CD4-positive, alpha-beta T cell treated with Interleukin-17A for 1 hour (primary cell): Measurements from ENCODE around the gene DCAF7.
A peak's percentile ranks its signal among the peaks of the same experiment; 100 is the strongest.

Experiments
- DNase-seq: peaks from one replicate; pipeline ENCODE4 v3.0.0-alpha.2; 2020

The DCAF7 gene

DNA sequence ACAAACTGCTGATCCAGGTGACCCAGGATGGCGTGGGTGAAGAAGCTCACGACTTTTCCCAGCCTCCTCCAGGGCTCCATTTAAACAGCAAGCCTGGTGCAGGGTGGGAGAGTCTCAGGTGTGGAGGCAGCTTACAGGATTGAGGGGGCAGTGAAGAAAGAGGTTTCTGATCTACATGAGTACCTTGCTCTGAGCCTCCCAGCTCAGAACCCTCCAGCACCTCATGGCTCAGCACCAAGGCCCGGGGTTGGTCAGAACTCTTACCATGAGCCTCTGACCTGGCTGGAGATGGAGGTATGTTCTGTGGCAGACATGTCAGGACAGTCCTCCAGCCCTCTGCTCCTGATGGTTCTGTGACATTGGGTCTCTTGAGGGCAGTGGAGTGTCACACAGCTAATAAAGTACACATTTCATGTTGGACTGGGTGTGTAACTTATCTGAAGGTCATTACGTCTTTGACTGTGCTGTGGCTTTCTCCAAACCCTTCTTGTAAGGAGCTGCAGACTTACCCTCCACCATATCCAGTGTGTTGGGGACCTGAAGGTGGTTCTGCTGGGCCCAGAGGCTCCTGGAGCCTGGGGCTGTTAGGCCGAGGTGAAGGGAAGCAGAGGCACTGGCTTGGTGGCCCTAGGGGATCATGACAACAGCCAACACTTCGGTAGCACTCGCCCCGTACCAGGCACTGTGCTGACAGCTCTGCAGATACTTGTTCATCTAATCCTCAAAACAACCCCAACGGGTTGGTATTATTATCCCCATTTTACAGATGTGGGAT, 3.8 kb upstream of the DCAF7 start:
- no peak for DNase-seq

DNA sequence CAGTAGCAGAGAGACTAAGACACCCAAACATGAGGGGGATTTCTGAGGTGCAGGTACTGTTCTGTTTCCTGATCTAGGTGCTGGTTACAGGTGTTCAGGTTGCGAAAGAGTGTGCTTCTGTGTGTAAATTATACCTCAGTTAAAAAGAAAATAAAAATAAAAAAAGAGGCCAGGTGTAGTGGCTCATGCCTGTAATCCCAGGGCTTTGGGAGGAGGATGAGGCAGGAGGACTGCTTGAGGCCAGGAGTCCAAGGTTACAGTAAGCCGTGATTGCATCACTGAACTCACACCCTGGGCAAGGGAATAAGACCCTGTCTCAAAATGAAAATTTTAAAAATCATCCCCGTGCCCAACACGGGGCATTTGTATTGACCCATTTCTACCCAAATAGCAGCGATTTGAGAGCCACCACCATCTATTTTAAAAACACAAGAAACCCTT, 3.2 kb upstream of the DCAF7 start:
- DNase-seq = no peak

DNA sequence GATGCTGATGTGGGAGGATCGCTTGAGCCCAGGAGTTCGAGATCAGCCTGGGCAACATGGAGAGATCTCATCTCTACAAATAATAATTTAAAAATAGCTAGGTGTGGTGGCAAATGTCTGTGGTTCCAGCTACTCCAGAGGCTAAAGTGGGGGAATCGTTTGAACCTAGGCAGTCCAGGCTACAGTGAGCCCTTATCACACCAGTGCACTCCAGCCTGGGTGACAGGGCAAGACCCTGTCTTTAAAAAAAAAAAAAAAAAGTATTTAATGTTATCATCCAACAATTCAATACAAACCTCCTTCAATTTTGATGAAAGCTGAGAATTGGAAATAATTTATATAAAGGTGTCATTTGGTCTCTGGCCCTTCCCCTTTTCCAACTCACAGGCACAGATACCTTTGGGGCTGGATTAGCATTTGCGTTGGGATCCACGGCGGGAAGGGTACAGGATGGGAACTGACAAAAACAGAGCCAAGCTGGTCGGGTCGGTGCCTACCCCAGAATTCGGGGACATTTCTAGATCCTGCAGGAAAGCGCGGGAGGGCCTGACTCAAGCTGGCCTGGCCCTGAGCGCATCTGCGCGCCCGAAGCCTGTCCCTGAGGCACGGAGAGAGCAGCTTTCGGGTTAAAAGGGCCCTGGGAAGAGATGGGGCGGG, 860 bp upstream of the DCAF7 start:
- no peak for DNase-seq

DNA sequence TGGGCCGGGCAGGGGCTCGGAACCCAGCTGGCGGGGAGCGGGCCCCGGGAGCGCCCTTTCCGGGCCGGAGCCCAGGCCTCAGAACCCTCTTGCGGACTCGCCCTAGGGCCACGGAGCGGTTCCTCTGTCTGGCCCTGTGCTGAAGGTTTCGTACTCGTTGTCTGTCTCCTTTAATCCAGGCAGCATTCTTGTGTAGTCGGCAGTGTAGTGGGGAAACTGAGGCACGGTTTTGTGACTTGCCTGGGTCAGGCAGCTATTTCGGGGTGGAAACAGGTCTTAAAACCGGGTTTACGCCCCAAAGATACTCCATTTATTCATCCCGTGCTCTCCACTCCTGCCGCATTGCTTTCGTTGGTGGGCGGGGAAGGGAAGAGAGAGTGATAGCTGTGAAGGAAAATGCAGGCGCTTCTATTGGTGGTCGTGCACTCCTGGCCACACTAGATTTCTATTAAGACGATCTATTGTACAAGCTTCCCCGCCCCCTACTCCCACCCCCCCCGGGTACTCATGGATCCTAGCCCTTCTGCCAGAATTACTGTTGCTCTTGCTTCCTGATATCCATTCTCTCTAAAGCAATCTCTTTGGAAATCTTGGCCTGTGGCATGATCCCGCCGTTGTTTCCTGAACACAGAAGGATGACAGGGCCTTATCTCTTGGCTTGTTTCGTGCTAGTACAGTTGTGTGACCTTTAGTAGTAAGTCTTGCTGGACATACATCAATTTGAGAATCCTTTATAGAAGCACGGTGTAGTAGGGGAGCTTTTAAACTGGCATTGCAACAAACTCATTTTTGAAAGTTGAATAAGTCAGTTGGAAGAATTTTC, 751 bp downstream of the DCAF7 start:
- peak; percentile 10 for DNase-seq

DNA sequence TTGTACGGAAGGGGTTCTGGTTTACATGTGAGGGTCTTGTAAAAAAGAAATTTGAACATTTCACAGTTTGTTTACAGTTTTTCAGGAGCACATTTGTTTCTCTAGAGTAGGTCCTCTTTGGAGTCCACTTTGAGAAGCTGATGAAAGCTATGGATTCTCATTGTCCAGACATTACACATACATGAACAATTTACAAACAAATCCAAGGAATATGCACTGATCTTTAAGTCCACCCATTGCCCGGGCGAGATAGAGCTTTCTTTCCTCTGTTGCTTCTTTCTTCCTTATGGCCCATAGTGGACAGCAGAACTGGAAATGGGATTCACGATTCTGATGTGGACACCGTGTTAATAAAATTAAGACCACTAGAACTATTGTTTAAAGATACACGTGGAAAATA, 1.9 kb downstream of the DCAF7 start:
- no peak for DNase-seq

DNA sequence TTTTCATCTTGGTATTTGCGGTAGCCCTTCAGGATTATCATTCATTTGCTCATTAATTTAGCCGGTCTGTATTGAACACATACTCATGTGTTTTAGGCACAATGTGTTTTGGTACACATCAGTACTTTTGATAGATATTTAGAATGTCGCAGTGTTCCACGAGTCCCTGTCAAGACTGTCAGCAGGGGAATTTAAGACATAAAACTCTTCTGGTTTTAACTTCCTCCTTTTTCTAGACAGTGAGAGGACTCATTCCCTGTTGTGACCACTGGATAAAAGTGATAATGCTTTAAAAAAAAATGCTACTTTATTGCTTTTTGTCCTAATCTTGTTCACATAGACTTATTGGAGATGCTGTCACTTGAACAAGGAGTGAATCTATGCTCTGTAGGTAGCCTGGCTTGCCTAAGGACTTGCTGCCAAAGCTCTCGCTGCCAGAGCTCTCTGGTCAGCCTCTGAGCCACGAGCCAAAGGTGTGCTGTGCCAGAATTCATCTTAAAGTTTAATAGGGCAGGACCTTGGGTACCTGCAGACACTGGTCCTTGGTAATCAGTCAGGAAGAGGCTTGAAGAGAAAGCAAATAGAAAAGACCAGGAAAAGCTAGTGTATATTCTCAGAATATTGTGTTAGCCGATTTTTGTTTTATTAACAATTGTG, 5.4 kb downstream of the DCAF7 start:
- DNase-seq = no peak

DNA sequence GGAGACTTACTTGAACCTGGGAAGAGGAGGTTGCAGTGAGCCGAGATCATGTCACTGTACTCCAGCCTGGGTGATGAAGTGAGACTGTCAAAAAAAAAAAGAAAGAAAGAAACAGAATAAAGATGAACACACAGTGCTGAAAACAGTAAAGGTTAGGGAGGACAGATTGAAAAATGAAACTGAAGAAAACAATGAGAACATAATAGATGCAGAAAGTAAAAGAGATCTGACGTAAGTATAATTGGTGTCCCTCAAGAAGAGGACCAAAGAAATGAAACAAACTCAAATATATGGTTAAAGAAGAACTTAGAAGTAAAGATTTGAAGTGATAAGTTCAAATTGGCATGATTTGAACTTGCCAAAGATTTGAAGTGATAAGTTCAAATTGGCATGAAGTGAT, 7.1 kb downstream of the DCAF7 start:
- no peak for DNase-seq

DNA sequence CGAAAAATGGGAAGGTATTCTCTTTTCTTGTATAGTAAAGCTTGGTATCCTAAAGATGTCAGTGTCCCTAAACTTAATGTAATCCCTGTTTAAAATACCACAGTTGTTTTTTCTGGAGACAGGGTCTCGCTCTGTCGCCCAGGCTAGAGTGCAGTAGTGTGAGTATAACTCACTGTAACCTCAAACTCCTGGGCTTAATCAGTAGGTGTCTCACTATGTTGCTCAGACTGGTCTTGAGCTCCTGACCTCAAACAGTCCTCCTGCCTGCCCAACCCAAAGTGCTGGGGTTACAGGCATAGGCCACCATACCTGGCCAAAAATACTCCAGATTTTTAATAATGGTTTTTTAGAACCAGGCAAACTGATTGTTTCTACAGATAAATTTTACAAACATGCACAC, 8.2 kb downstream of the DCAF7 start:
- no peak for DNase-seq

DNA sequence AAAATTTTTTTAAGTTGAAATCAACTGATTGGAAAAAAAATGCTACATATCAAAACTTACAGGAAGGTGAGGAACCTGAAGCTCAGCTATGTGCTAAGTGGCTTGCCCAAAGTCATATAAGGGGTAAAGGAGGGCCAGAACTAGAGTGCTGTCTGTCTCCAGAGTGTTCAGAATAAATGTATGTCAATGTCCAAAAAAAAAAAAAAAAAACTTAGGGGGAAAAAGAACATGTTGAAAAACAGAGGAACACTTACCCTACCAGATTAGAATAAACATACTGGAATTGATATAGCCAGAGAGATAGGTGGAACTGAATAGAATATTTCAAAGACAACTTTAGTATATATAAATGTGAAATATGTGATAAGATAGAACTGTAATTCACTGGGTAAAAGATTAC, 11.5 kb downstream of the DCAF7 start:
- DNase-seq = no peak

DNA sequence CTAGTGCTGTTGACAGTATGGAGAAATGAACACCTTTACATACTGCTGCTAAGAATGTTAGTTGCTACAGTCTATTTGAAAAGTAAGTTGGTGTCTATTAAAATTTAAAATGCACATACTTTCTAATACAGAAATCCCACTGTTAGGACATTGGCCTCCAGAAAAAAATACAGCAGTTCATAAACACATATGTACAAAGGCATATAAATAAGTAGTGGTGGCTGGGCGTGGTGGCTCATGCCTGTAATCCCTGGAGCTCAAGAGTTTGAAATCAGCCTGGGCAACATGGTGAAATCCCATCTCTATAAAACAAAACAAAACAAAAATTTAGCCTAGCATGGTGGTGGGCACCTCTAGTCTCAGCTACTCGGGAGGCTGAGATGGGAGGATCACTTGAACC, 13.1 kb downstream of the DCAF7 start:
- no peak for DNase-seq

DNA sequence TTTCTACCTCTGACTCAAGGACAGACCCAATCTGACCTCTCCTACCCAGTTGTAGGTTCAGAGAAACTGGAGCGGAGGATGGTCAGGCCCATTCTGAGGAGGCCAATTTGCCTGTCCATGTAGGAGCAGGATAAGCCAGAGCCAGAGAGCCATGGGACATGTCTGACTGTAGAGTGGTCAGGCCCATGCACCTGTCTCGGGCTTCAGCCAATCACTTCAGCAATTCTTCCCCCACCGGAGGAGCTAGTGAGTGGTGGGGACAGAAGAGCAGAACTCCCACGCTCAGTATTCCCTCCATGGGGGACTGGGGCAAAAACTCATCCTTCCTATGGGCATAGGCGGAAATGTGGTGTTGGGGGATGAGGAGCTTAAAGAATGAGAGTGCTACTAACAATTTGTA, 14.3 kb downstream of the DCAF7 start:
- no peak for DNase-seq

DNA sequence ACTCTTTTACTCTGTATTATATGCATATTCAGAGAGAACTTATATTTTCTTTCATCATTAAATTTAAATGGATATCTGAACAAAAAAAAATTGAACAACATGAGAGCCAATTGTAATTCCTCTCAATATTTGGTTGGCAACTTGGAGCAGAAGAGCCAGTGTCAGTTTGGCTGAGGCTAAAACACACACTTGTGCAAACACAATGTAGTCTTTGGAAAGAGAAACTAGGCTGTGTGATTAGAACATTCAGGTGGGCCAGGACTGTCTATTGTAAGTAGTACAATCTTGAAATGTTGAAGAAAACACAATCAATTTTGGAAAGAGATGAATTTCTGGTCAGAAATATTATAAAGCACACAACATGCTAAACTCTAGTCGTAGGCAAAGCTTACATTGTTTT, 17.0 kb downstream of the DCAF7 start:
- no peak for DNase-seq

DNA sequence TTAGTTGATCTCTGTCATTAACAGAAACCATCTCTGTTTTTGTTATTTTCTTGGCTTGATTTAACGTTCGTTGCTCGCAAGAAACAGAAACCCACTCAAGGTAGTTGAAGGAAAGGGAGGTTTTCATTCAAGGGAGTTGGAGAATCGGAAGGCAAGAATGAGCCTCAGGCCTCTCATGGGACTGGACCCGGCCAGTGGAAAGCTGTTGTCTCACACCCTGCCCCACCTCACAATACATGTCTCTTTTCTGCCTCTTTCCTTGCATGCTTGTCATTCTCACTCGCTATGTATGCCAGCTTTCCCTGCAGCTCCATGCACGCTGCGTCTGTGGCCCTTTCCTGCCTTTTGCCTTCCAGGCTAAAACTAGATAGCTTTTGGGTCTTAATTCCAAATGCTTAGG, 18.3 kb downstream of the DCAF7 start:
- no peak for DNase-seq

DNA sequence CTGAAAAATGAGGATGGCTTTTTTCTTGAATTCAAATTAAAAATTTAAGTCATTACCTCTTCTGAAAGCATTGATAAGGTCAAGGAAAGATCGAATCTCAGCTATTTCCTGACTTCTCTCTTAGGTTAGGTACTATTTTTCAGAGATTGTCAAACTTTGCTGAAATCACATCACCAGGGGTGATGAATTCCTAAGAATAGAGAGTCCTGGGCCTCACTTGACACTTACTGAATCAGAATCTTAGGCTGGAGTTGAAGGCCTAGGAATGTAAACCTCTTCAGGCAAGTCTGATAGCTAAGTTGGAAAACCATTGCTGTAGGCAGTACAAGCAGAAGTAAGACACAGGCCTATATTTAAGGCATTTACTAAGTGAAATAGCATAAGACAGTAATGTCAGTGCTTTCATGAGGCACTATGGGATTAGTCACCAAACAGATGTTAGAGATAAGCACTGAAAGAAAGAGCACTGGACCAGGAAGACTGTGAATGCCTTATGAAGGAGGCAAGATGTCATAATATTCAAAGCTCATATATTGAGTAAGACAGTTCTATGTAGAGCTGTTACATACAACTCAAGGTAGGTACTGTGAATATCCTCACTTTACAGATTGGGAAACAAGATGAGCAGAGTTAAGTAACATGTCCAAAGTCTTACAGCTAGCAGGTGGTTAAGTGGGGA, 21.5 kb downstream of the DCAF7 start:
- DNase-seq = no peak

DNA sequence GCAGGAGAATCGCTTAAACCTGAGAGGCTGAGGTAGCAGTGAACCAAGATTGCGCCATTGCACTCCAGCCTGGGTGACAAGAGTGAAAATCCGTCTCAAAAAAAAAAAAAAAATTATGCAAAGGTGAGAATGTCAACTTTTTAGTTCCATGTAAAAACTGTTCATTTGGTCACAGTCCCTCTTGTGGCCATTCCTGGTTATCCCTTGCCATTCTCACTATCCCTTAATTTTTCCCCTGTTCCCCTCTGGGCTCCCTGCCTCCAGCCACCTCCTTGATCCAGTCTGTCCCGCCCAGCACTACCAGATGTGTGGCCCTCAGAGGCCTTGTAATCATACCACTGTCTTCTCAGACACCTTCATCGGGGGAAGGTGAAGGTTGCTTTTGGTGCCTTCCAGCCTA, 23.4 kb downstream of the DCAF7 start:
- DNase-seq = no peak

DNA sequence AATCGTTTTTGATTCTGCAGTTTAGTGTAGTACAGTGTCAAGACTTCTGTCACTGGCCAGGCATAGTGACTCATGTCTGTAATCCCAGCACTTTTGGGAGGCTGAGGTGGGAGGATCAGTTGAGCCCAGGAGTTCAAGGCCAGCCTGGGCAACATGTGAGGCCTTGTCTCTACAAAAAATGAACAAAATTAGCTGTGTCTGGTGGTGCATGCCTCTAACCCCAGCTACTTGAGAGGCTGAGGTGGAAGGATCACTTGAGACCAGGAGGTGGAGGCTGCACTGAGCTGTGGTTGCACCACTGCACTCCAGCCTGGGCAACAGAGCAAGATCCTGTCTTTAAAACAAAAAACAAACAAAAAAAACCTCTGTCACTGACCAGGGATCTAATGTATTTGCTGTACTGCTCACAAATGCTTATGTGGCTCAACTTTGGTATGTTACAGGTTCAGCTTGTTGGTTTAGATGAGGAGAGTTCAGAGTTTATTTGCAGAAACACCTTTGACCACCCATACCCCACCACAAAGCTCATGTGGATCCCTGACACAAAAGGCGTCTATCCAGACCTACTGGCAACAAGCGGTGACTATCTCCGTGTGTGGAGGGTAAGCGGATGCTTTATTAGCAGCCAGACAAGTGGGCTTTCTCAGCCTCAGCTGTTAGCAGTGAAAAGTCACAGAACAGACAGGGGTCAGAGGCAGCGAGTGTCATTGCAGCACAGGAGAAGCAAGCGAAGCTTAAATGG, 27.9 kb downstream of the DCAF7 start:
- no peak for DNase-seq

DNA sequence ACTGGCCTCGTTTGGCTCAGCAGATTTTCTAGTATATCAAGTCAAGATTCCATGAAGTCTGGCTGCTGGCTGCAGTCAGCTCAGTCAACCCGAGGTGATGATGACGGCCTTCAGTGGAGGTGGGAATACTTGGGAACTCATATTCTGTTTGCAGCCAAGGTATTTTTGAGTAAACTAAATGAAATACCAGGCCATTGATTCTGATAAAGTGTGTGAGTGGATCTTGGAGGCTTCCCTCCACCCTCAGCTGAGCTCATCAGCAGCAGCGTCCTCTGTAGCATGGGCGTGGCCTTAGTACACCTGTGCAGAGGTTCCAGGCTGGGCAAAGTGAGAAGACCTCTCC, 28.5 kb downstream of the DCAF7 start:
- no peak for DNase-seq

DNA sequence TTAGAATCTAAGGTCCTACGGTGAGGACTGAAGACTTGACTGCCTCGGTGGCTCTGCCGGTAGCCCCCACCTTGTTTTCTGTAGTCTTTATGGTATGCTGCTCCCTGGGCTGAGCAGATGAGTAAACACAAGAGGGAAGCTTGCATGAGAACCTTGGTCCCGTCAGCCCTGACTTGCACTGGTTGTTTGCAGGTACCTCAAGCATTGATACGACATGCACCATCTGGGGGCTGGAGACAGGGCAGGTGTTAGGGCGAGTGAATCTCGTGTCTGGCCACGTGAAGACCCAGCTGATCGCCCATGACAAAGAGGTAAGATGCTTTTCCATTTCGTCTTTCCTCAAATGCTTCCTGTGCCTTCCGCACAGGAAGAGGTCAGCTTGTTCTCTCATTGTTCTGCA, 29.4 kb downstream of the DCAF7 start:
- DNase-seq = no peak

DNA sequence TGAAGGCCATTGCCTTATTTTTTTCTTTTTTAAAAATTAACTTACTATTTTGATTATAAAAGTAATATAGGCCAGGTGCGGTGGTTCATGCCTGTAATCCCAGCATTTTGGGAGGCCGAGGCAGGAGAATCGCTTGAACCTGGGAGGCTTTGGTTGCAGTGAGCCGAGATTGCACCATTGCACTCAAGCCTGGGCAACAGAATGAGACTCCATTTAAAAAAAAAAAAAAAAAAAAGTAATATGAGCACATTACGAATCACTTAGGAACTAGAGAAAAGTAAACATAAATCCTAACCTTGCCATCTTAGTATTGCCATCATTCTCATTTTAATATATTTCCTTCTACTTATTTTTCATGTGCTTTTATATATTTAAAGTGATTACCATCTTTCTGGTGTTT, 37.5 kb downstream of the DCAF7 start:
- DNase-seq = no peak

DNA sequence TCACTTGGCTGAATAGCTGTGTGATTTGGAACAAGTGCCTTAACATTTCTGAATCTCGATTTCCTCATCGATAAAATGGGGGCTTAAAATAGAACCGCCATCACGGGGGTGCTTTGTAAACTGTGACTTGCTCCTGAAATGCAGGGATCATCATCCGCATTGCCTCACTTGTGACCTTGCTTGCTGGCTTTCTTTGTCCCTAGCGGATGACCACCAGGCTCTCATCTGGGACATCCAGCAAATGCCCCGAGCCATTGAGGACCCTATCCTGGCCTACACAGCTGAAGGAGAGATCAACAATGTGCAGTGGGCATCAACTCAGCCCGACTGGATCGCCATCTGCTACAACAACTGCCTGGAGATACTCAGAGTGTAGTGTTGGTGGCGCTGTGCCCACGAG, 38.5 kb downstream of the DCAF7 start:
- no peak for DNase-seq

DNA sequence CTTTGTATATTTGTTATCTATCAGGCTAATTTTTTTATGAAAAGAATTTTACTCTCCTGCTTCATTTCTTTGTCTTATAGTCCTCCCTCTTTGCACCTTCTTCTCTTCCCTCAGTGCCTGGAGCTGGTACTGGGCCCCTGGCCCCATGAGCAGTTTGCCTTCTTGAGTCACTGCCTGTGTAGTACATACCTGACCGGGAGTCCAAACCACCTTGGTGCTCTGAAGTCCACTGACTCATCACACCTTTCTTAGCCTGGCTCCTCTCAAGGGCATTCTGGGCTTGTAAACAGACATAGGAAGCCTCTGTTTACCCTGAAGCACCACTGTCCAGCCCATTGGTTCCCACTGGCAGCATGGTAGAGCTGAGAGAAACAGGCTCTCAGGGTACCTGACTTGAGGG, 39.4 kb downstream of the DCAF7 start:
- DNase-seq = no peak

DNA sequence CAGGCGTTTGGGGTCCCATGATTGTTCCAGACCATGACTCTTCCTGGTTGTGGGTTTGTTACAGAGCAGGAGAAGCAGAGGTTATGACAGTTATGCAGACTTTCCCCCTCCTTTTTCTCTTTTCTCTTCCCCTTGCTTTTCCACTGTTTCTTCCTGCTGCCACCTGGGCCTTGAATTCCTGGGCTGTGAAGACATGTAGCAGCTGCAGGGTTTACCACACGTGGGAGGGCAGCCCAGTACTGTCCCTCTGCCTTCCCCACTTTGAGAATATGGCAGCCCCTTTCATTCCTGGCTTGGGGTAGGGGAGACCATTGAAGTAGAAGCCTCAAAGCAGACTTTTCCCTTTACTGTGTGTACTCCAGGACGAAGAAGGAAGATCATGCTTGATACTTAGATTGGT, 42.5 kb downstream of the DCAF7 start:
- DNase-seq = no peak
